Middle frontal gyrus (tissue), 1 donor: ENCODE results near the gene DNMBP.
"Not testable (repeated sequence)": the region's sequence is repeated elsewhere in the genome, so short reads cannot be mapped to it uniquely, and the experiment has no call there.

Experiments
- DNase-seq: peaks from one replicate; pipeline ENCODE4 v3.0.0-alpha.2; 2015; ENCODE audit warnings: low spot score; ENCODE audit errors: extremely low spot score

DNMBP gene

DNA sequence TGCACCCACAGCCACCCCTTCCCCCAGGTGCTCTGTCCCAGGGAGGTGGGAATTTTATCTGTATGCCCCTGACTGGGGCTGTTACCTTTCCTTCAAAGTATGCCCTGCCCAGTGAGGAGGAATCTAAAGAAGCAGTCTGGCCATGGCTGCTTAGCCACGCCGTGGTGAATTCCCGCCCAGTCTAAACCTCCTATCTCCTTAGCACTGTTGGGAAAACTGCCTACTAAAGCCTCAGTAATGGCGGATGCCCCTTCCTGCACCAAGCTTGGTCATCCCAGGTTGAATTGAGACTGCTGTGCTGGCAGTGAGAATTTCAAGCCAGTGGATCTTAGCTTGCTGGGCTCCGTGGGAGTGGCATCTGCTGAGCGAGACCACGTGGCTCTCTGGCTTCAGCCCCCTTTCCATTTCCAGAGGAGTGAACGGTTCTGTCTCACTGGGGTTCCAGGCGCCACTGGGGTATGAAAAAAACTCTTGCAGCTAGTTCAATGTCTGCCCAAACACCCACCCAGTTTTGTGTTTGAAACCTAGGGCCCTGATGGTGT is 140.1 kb downstream of the DNMBP start:
- DNase-seq = no peak

DNA sequence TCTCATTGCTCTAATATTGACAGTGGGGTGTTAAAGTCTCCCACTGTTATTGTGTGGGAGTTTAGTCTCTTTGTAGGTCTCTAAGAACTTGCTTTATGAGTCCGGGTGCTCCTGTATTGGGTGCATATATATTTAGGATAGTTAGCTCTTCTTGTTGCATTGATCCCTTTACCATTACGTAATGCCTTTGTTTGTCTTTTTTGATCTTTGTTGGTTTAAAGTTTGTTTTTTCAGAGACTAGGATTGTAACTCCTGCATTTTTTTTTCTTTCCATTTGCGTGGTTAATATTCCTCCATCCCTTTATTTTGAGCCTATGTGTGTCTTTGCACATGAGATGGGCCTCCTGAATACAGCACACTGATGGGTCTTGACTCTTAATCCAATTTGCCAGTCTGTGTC is 142.5 kb downstream of the DNMBP start:
- DNase-seq = not testable (repeated sequence)

DNA sequence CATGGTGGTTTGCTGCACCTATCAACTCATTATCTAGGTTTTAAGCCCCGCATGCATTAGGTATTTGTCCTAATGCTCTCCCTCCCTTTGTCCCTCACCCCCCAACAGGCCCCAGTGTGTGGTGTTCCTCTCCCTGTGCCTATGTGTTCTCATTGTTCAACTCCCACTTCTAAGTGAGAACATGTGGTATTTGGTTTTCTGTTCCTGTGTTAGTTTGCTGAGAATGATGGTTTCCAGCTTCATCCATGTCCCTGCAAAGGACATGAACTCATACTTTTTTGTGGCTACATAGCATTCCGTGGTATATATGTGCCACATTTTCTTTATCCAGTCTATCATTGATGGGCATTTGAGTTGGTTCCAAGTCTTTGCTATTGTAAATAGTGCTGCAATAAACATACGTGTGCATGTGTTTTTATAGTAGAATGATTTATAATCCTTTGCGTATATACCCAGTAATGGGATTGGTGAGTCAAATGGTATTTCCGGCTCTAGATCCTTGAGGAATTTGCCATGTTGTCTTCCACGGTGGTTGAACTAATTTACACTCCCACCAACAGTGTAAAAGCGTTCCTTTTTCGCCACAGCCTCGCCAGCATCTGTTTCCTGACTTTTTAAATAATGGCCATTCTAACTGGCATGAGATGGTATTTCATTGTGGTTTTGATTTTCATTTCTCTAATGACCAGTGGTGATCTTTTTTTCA is 146.1 kb downstream of the DNMBP start:
- not testable (repeated sequence) for DNase-seq

DNA sequence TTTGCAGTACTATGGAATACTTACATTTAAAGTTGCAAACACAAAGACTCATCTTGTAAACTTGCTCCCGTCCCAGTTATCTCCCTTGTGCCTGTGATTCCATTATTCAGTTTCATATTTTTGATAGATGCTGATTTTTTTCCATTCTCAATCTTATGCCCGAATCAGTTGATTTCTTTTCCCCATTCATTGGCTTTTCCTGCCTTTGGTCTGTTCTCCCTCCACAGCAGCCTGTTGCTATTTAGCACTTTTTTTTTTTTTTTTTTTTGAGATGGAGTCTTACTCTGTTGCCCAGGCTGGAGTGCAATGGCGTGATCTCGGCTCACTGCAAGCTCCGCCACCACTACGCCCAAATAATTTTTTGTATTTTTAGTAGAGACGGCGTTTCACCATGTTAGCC is 149.3 kb downstream of the DNMBP start:
- DNase-seq = no peak

DNA sequence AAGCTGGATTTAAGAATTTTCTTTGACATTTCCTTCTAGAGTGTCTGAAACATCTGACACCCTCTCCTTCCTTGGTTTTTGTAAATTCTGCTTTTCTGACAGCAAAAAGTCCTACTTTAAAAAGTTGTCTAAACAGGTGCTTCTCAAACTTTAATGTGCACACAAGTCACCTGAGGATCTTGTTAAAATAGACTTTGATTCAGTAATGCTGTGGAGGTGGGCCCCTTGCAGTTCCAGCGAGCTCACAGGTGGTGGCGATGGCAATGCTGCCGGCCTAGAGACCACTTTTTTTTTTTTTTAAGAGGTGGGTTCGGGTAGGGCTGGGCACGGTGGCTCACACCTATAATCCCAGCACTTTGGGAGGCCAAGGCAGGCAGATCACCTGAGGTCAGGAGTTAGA is 150.2 kb downstream of the DNMBP start:
- DNase-seq = no peak

DNA sequence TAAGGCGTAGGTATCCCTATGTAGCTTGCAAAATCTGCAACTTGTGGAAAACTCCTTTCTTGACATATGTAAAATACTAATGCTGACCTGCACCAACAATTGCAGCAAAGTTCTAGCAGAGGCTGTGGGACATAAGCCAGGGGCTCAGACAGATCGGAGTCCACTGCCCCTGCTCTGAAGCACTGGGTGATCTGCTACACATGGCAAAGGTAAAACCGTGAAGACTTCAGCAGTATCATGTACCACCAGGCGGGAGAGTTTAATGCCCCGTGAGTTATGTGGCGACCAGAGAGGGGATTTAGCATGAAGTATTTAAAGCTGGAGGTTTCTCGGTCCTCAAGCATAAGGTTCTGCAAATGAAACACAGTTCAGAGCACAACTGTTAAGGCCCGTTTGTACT is 150.9 kb downstream of the DNMBP start:
- no peak for DNase-seq

DNA sequence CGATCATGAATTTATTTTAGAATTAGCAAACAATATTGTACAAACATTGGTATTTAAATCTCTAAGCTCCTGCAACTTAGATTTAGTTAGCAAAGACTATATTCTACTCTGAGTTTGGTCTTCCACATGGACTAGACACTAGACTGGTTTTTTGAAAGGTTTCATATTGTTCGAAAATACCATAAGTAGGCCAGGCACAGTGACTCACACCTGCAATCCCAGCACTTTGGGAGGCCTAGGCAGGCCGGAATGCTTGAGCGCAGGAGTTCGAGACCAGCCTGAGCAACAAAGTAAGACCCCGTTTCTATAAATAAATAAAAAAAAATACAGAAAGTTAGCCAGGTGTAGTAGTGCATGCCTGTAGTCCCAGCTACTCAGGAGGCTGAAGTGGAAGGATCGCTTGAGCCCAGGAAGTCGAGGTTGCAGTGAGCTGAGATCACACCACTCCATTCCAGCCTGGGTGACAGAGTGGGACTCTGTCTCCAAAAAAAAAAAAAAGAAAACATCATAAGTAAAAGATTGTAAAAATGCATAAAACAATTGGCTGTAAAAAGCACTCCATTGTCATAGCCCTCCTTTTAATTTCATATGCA is 154.2 kb downstream of the DNMBP start:
- no peak for DNase-seq

DNA sequence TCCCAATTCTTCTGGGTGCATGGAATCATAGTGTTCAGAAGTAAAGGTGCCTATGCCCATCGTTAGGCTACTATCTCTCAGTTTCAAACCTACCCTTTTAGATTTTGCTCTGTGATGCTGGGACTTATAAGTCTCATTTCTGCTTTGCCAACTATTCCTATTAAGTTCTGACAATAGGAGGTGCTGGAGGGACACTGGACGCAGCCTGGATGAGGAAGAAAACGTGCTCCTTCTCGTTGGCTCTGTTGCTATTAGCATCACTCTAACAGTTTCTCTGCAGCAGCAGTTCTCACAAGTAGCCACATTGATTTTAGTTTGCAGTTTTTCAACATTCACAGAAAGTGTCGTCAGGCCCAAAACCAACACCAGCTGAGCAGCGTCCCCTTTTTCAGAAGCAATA is 154.9 kb downstream of the DNMBP start:
- no peak for DNase-seq

DNA sequence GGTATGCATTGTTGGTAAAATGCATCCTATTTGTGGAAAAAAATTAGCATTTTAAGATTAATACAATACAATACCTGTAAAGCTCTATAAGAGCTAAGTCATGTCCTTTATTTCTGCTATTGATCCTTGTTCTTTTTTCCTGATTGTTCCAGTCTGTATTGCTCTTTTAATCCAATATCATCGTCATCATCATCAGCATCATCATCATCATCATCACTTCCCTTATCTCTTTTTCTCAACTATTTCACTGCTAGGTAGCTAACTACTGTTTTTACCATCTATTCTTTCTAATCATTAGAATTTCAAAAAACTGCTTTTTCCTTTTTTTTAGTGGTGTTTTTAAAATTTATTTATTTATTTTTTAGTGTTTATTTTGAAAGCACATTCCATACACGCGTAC is 156.1 kb downstream of the DNMBP start:
- no peak for DNase-seq

DNA sequence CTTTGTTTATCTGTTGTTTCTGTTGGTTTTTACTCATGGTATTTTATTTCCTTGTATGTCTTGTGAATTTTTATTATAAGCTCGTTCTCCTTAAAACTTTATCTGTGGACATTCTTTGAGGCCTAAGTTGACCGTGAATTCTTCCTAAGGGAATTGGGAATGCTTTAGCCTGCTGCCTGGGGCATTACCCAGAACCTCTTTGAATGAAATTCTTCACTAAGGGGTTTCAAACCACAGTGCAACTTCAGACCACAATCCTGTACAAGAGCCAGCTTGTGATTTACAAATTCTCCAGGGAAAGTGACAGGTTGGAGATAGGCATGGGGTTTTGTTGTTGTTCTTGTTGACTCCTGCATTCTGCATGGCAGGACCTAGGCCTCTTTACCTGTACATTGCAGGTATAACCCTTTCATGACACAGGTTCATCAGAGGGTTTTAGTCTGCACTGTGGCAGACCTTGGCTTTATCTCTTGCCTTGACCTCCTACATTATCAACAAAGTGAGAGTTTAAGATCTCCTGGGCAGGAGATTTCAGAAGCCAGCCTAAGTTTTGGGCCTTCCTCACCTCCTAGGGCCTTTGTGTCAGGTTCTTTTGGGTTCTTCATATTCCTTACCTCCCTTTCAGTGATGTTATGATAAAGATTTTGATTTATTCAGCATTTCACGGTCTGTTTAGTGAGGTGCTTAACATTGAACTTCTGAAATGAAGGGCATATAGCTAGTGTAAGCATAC is 157.1 kb downstream of the DNMBP start:
- DNase-seq = no peak

DNA sequence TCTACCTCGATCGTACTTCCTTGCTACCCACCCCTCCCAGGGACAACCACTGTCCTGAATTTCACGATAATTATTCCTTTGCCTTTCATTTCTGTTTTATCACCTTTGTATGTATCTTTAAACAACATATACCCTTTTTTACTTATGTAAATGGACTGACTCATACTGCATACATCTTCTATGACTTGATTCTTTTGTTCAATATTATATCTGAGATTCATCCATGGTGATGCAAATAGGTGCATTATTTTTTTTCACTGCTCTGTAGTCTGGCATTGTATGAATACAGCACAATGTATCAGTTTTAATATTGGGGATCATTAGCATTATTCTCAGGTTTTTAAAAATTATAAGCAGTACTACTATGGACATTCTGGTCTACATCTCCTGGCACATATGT is 157.9 kb downstream of the DNMBP start:
- no peak for DNase-seq

DNA sequence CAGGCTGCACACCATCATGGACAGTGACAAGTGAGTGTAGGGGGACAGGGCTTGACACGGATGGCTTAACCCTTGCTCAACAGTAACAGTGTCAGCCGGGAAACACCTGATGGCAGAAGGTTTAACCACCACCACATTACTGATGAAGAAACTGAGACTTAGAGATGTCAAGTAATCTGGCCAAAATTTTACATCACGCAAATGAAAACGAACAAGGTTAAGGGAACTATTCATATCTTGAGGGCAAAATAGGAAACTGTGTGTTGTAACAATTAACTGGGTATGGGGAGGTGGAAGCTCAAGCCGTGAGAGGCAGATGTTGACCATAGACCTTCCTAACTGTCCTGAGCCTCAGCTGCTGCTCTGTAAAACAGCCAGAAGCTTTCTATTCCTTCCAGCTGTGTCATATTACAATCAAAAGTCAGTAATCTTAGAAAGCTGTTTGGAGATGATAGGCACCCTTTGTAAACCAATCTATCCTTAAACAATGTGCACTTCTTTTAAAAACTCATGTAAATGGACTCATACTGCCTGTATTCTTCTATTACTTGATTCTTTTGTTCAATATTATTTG is 158.9 kb downstream of the DNMBP start:
- no peak for DNase-seq

DNA sequence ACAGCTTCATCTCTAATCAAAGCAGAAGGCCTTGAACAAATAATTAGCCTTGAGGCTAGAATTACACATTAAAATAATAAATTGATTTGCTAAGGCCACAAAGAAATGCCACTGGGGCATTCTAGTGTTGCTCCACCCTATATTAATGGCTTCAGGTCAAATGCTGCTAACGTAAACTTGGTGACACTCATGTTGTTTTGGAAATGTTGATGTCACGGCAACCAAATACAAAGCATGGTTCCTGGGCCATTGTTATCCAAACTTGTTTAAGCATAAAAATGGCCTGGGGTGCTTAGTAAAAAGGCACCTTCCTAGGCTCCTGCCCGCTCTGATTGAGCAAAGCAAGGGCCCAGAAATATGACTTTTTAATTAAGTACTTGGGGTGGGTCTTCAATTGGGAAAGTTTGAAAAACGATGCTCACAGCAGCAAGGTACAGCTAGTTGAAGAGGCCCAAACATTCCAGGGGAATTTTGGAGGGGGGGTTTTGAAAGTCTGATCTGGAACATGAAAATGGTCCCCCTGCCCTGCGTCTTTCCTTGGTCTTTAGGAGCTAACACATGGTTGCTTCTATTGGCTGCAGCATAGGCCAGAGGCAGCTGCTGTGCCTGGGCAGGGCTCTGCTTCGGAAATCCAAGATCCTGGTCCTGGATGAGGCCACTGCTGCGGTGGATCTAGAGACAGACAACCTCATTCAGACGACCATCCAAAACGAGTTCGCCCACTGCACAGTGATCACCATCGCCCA is 159.6 kb downstream of the DNMBP start:
- DNase-seq = no peak

DNA sequence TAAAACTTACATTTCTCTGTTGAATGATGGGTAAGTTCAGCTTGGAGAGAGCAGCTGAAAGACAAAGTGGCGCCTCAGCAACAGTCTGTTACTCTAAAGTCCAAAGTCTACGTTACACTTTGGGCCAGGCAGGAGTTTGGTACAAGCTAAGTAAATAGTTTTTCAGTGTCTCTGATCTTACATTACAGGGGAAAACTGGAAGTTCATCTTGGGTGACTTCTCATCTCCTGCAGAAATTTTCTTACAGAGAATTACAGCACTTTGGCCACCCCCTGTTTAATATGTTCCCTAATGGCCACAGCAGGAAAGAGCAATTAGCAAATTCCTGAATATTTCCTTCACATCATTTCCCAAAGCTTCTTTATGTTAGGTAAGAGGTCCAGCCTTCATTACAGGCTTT is 160.2 kb downstream of the DNMBP start:
- no peak for DNase-seq

DNA sequence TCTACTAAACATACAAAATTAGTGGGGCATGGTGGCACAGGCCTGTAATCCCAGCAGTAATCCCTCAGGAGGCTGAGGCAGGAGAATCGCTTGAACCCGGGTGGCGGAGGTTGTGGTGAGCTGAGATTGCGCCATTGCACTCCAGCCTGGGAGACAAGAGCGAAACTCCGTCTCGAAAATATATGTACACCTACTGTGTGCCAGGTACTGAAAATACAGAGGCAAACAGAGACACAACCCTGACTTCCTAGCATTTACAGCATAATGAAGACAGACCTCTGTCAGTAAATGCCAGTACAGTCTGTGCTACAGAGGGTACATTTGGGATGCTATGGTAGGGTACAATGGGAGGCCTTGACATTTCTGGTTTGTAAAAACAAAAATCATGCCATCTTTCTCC is 160.7 kb downstream of the DNMBP start:
- no peak for DNase-seq

DNA sequence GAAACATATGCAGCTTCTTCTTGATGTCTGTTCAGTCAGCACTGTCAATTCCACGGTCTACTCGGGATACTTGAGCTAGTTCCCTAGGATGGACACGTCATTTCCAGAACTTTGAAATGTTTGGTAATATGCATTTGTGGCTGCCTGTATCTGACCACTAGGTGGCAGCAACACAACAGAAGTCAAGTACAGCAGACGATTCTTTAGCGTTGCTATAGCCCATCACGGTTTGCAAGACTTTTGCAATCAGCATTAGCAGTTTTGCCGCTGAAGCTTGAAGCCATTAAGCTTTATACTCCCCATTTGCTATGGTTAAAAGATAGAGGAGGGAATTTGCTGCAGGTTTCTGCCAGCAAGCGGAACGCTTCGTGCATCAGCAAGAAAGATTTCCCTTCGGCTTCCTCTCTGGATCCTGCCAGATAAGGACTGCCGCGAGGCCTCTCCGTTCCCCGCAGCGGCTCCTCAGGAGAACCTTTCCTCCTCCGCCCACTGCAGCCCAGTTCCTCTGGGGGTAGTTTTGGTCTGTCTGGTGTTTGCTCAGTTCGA is 163.8 kb downstream of the DNMBP start:
- DNase-seq = peak; percentile 80

DNA sequence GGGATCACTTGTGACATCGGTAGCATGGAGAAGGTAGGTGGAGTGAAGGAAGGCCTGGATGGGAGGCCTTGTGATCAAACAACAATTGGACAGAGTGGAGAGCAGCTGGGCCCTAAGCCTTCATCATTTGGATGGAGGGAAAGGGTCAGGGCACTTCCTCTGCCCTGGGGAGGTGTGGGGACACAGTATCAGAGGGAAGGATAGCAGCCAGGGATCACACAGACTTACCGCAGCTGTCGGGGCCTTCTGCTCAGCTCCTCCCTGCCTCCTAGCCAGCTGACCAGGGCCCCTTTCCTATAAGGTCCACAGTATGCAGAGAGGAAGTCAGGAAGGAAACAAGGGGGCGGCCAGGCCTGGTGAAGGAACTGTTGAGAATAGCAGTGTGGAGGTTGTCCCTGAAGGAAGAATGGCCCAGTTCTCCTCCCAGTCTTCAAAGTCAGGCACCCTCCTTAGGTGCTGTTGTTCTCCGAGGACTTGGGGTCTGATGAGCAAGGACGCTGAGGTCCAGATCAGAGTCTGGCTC is 165.3 kb downstream of the DNMBP start:
- no peak for DNase-seq

DNA sequence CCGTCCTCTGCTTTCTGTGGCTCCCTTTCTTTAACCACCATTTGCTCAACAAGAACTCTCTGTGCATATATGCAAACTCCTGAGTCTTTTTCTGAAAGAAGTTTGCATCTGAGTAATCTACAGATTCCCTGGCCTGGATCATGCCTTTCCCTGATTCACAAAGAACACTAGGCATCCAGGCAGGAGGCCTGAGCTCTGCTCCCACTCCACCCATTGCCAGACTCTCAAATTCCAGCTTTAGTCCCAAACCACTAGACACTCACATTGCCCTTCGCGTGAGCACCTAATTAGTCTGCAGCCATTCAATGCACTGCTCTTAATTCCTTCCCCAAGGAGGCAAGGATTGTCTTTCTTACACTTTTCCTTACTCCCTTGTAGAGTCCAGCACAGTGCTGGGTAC is 166.4 kb downstream of the DNMBP start:
- no peak for DNase-seq

DNA sequence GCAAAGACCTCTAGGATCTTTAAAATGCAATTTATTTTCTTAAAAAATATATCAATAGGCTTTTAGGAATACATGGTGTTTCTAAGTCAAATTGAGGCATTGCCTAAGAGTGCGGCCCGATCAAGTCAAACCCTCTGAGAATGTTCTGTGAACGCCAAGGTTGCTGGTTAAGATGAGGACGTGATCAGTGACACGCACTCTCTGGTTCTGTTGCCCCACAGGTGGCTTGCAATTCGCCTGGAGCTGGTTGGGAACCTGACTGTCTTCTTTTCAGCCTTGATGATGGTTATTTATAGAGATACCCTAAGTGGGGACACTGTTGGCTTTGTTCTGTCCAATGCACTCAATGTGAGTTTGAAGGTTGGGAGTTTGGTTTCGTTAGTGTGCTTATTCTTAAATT is 168.0 kb downstream of the DNMBP start:
- DNase-seq = no peak

DNA sequence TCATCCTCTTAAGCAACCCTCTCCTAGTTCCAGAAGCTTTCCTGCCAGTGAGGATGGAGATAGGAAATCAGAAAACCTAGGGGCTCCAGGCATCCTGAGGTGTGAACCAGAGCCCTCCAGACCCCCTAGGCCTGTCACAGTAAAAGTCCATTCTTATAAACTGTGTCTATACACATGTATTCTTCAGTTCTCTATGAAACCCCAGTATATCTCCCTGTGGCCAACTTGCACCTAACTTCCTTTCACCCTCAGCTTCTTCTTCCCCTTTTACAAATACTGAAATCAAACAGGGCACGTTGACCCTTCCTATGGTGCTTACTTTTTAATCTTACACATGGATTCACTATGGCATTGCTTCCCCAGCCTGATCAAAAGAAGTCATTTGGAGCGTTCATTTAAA is 168.9 kb downstream of the DNMBP start:
- DNase-seq = not testable (repeated sequence)

DNA sequence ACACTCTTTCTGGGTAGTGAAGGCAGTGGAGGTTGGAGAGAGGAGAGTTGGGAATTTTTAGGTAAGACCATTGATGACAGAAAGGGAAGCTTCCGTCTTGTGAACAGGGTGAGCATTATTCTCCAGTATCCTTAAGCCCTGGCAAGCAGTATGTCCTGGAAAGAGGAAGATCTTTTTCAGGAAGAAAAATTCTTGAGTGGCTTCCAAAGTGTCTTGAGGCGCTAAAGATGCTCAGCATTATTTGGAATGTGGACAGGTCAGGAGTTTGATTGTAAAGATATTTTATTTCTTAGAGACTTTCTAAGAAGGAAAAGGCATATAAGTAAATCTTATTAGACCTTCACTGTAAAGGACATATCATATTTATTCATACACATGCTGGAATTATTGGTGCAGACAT is 173.0 kb downstream of the DNMBP start:
- DNase-seq = no peak
